HG03097 (cell line): ENCODE measurements around the gene KLHL17.

Experiments used
- ATAC-seq: cut with Tn5 transposase; IDR thresholded peaks from one replicate; pipeline ENCODE4 v1.9.1; 2021; ENCODE audit not compliant: unreplicated experiment, low FRiP score

KLHL17 gene

GRCh38 chr1:947958-948357, 12.4 kb upstream of the KLHL17 start:
- no peak for ATAC-seq

- no peak for ATAC-seq
These were observed 10.1 kb upstream of the KLHL17 start for GRCh38 chr1:950268-950667.

- no peak for ATAC-seq
These were observed 9.5 kb upstream of the KLHL17 start for GRCh38 chr1:950881-951280.

- no peak for ATAC-seq
These were observed 9.0 kb upstream of the KLHL17 start for GRCh38 chr1:951364-951763.

GRCh38 chr1:952201-952600, 8.2 kb upstream of the KLHL17 start:
- no peak for ATAC-seq

GRCh38 chr1:952603-953002, 7.8 kb upstream of the KLHL17 start:
- no peak for ATAC-seq

- no peak for ATAC-seq
These were observed 6.7 kb upstream of the KLHL17 start for GRCh38 chr1:953524-954320.

- ATAC-seq = no peak
These were observed 5.5 kb upstream of the KLHL17 start for GRCh38 chr1:954927-955326.

- no peak for ATAC-seq
These were observed 4.9 kb upstream of the KLHL17 start for GRCh38 chr1:955474-955873.

GRCh38 chr1:956636-957035, 3.7 kb upstream of the KLHL17 start:
- no peak for ATAC-seq

GRCh38 chr1:958823-959730, 1.3 kb upstream of the KLHL17 start, which contains the start of gene NOC2L:
NOC2L (minus strand) TSS chr1:959256; CDS start chr1:959240, 16 bp downstream.
- ATAC-seq = peak; percentile 52

- no peak for ATAC-seq
These were observed 537 bp upstream of the KLHL17 start for GRCh38 chr1:959731-960362.

GRCh38 chr1:961132-961669, 817 bp downstream of the KLHL17 start:
- no peak for ATAC-seq

- no peak for ATAC-seq
These were observed 2.3 kb downstream of the KLHL17 start for GRCh38 chr1:962381-963300.

GRCh38 chr1:963301-963651, 2.9 kb downstream of the KLHL17 start:
- no peak for ATAC-seq

GRCh38 chr1:963746-964525, 3.6 kb downstream of the KLHL17 start:
- ATAC-seq = no peak

GRCh38 chr1:964691-965525, 4.5 kb downstream of the KLHL17 start:
- ATAC-seq = no peak

- no peak for ATAC-seq
These were observed 5.2 kb downstream of the KLHL17 start for GRCh38 chr1:965526-966134.
